ENCODE data around the gene KCNH1. TPM values are rescaled to one million over a fixed set of nuclear protein-coding genes. Genes with fewer than 3 reads are reported as not detected.
A peak's percentile ranks its signal among the peaks of the same experiment; 100 is the strongest.

KCNH1 gene, protein sequence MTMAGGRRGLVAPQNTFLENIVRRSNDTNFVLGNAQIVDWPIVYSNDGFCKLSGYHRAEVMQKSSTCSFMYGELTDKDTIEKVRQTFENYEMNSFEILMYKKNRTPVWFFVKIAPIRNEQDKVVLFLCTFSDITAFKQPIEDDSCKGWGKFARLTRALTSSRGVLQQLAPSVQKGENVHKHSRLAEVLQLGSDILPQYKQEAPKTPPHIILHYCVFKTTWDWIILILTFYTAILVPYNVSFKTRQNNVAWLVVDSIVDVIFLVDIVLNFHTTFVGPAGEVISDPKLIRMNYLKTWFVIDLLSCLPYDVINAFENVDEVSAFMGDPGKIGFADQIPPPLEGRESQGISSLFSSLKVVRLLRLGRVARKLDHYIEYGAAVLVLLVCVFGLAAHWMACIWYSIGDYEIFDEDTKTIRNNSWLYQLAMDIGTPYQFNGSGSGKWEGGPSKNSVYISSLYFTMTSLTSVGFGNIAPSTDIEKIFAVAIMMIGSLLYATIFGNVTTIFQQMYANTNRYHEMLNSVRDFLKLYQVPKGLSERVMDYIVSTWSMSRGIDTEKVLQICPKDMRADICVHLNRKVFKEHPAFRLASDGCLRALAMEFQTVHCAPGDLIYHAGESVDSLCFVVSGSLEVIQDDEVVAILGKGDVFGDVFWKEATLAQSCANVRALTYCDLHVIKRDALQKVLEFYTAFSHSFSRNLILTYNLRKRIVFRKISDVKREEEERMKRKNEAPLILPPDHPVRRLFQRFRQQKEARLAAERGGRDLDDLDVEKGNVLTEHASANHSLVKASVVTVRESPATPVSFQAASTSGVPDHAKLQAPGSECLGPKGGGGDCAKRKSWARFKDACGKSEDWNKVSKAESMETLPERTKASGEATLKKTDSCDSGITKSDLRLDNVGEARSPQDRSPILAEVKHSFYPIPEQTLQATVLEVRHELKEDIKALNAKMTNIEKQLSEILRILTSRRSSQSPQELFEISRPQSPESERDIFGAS
- not detected for polyA plus RNA-seq

DNA sequence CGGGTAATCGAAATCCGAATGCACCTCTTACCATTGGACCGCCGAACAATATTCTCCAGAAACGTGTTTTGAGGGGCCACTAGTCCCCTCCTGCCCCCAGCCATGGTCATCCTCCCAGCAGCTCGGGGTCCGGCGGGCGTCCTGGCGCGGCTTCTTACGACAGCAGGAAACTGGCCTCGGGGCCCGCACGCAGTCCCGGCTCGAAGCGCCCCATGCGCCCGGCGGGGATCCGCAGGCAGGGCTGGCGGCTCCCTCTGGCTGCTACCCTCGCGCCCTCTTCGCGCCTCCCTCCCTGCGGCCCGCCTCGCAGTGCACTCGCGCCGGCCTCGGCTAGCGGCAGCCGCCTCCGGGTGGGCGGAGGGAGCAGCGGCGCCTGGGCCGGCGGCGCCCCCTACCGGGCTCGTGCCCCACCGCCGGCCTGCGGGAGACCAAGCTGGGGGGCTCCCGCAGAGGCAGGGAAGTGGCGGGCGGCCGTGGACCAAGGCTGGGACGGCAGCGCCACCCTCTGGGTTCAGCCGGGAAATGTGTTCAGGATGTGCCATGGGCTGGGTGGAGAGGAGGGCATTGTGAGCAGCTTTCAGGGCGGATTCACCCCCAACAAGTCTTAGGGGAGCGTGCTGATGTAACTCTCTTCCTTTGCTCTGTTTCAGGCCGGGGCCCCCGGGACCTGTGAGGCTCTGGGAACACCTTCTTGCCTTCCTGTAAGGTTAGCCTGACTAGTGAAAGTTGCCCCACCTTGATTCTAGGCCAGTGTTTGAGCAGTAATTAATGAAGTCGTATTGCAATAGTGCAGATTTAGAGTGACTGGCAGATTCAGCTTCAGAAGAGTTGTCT is at the start of gene KCNH1:
TSS of gene KCNH1 (minus strand) at position 313 of the 834 bp plus-strand sequence. CDS start at position 110, 203 bp downstream.
- Mint-ChIP-seq H3K27me3 (ENCODE audit: low read depth in 3 of 3) (peaks cover 6 to 23% (median 9%) of the 10 kb centered on the region in 3 donors), H3K9me3 (no peaks in the 10 kb centered on the region), H3K36me3 (no peaks in the 10 kb centered on the region), H3K4me3 (peak within 1 kb of the TSS; percentile 56 to 76 (median 68)), H3K27ac (no peak within 1 kb of the TSS), H3K4me1 (peaks cover 6 to 7% of the 10 kb centered on the region in 2 donors)
- DNase-seq: peak; percentile 71 to 72 (median 71)

DNA sequence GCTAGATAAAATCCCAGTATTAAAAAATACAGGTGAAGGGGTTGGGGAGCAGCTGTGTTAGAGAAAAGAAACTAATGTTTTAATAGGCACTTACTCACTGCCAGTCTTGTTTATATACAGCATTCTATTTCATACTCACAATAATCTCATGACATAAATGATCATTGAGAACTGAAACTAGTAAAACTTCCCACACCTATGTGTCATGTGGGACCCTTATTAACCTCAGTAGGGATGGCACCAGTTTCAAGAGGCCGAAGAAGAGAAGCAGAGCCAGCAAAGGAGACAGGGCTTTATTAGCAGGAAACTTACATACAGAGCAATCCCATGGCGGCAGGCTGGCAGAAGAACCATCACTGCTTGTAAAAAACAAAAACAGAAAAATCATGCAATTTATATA is 48.8 kb upstream of the KCNH1 start:
- peaks cover 6 to 15% (median 6%) of the 10 kb centered on the region in 3 donors for H3K27me3 Mint-ChIP-seq (ENCODE audit: low read depth in 3 of 3)

DNA sequence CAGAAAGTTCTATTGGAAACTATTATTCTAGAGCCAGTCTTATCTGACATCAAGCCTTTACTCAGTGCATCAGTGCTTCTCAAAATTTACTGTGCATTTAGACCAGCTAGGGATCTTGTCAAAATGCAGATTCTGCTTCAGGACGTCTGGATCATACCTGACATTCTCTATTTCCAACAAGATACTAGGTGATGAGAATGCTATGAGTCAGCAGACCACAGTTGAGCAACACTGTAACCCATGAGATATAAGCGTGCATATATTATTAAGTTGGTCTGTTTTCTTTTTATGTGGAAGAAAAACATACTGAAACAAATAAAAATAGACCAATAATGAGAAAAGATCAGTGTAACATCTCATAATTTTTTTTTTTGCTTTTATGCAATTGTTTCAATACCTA is 40.4 kb upstream of the KCNH1 start:
- peaks cover 4 to 22% (median 20%) of the 10 kb centered on the region in 6 donors for H3K9me3 Mint-ChIP-seq
- H3K4me3 Mint-ChIP-seq: no peak overlapping the region
- no peak overlapping the region for H3K27ac Mint-ChIP-seq
- peaks cover 2 to 11% (median 4%) of the 10 kb centered on the region in 3 donors for H3K27me3 Mint-ChIP-seq (ENCODE audit: low read depth in 3 of 3)
- peaks cover 0 to 5% (median 4%) of the 10 kb centered on the region in 3 donors for H3K36me3 Mint-ChIP-seq
- no peaks in the 10 kb centered on the region for H3K4me1 Mint-ChIP-seq
- DNase-seq: no peak

More for the DNA sequence above, 48.8 kb upstream of the KCNH1 start:
- no peak overlapping the region for H3K4me3 Mint-ChIP-seq
- H3K36me3 Mint-ChIP-seq: no peaks in the 10 kb centered on the region
- H3K27ac Mint-ChIP-seq: no peak overlapping the region
- no peaks in the 10 kb centered on the region for H3K4me1 Mint-ChIP-seq
- no peak for DNase-seq
- no peaks in the 10 kb centered on the region for H3K9me3 Mint-ChIP-seq

DNA sequence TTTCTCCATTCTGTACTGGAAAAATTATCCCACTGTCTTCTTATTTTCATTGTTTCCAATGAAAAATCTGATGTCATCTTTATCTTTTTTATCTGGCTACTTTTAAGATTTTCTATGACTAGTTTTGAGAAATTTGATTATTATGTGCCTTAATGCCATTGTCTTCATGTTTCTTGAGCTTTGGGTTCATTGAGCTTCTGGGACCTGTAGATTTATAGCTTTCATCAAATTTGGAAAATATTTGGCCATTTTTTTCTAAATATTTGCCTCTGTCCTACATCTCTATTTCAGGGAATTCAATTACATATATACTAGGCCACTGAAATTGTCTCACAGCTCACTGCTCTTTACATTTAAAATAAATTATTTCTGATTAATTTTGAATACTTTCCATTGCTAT is 38.7 kb upstream of the KCNH1 start:
- H3K4me3 Mint-ChIP-seq: no peak overlapping the region
- peaks cover 0 to 12% (median 4%) of the 10 kb centered on the region in 3 donors for H3K36me3 Mint-ChIP-seq
- peaks cover 2 to 6% (median 4%) of the 10 kb centered on the region in 3 donors for H3K27me3 Mint-ChIP-seq (ENCODE audit: low read depth in 3 of 3)
- no peak for DNase-seq
- no peak overlapping the region for H3K27ac Mint-ChIP-seq
- no peaks in the 10 kb centered on the region for H3K4me1 Mint-ChIP-seq
- peaks cover 9 to 36% (median 27%) of the 10 kb centered on the region in 6 donors for H3K9me3 Mint-ChIP-seq

DNA sequence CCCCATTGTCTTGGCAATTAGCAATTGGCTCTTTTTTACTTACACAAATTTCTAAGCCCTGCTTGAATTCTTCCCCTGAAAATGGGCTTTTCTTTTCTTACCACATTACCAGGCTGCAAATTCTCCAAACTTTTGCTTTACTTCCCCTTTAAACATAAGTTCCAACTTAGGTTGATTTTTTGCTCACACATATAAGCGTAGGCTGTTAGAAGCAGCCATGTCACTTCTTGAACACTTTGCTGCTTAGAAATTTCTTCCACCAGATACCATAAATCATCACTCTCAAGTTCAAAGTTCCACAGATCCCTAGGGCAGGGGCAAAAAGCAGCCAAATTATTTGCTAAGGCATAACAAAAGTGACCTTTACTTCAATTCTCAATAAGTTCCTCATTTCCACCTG is 35.4 kb upstream of the KCNH1 start:
- H3K36me3 Mint-ChIP-seq: peaks cover 0 to 12% (median 4%) of the 10 kb centered on the region in 3 donors
- H3K4me3 Mint-ChIP-seq: no peak overlapping the region
- H3K27ac Mint-ChIP-seq: no peak overlapping the region

DNA sequence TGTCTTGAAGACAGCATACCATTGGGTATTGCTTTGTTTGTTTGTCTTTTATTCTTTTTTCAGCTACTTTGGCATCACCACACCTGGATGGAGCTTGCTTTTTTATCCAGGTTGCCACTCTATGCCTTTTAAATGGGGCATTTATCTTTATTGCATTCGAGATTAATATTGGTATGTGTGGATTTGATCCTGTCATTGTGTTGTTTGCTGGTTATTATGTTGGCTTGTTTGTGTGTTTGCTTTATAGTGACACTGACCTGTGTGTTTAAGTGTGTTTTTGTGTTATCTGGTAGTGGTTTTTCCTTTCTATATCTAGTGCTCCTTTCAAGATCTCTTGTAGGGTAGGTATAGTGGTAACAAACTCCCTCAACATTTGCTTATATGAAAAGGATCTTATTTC is 24.9 kb upstream of the KCNH1 start:
- Mint-ChIP-seq H3K36me3 (peaks cover 0 to 5% (median 0%) of the 10 kb centered on the region in 3 donors), H3K4me1 (no peaks in the 10 kb centered on the region), H3K27ac (no peak overlapping the region)

More for the DNA sequence above, 35.4 kb upstream of the KCNH1 start:
- no peak for DNase-seq
- Mint-ChIP-seq H3K4me1 (no peaks in the 10 kb centered on the region), H3K9me3 (peaks cover 9 to 42% (median 30%) of the 10 kb centered on the region in 6 donors), H3K27me3 (ENCODE audit: low read depth in 3 of 3) (peaks cover 2 to 8% (median 5%) of the 10 kb centered on the region in 3 donors)

DNA sequence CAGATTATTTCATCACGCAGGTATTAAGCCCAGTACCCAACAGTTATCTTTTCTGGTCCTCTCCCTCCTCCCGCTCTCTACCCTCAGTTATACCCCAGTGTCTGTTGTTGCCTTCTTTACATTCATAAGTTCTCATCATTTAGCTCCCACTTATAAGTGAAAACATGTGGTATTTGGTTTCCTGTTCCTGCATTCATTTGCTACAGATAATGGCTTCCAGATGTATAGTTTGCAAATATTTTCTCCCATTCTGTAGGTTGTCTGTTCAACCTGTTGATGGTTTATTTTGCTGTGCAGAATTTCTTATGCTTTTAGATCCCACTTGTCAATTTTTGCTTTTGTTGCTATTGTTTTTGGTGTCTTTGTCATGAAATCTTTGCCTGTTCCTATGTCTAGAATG is 21.1 kb upstream of the KCNH1 start:
- H3K27ac Mint-ChIP-seq: no peak overlapping the region
- H3K4me3 Mint-ChIP-seq: no peak overlapping the region
- H3K27me3 Mint-ChIP-seq (ENCODE audit: low read depth in 3 of 3): peaks cover 3 to 7% (median 4%) of the 10 kb centered on the region in 3 donors

More for the DNA sequence above, 24.9 kb upstream of the KCNH1 start:
- DNase-seq: no peak
- H3K9me3 Mint-ChIP-seq: peaks cover 9 to 18% (median 14%) of the 10 kb centered on the region in 6 donors
- H3K4me3 Mint-ChIP-seq: no peak overlapping the region
- H3K27me3 Mint-ChIP-seq (ENCODE audit: low read depth in 3 of 3): peaks cover 2 to 7% (median 7%) of the 10 kb centered on the region in 3 donors

DNA sequence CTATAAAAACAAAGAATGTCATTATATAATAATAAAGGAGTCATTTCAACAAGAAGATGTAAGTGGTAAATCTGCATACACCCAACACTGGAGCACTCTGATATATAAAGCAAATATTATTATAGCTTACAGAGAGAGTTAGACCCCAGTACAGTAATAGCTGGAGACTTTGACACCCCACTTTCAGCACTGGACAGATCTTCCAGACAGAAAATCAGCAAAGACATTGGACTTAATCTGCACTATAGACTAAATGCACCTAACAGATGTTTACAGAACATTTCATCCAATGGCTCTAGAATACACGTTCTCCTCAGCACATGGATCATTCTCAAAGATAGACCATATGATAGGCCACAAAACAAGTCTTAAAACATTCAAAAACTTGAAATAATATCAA is 20.0 kb upstream of the KCNH1 start:
- peaks cover 3 to 7% (median 4%) of the 10 kb centered on the region in 3 donors for H3K27me3 Mint-ChIP-seq (ENCODE audit: low read depth in 3 of 3)
- no peak for DNase-seq
- peaks cover 0 to 5% (median 0%) of the 10 kb centered on the region in 3 donors for H3K36me3 Mint-ChIP-seq
- peaks cover 9 to 14% (median 12%) of the 10 kb centered on the region in 6 donors for H3K9me3 Mint-ChIP-seq
- H3K27ac Mint-ChIP-seq: no peak overlapping the region
- H3K4me3 Mint-ChIP-seq: no peak overlapping the region
- no peaks in the 10 kb centered on the region for H3K4me1 Mint-ChIP-seq

More for the DNA sequence above, 21.1 kb upstream of the KCNH1 start:
- DNase-seq: no peak
- Mint-ChIP-seq H3K36me3 (peaks cover 0 to 5% (median 0%) of the 10 kb centered on the region in 3 donors), H3K9me3 (peaks cover 9 to 18% (median 15%) of the 10 kb centered on the region in 6 donors), H3K4me1 (no peaks in the 10 kb centered on the region)

DNA sequence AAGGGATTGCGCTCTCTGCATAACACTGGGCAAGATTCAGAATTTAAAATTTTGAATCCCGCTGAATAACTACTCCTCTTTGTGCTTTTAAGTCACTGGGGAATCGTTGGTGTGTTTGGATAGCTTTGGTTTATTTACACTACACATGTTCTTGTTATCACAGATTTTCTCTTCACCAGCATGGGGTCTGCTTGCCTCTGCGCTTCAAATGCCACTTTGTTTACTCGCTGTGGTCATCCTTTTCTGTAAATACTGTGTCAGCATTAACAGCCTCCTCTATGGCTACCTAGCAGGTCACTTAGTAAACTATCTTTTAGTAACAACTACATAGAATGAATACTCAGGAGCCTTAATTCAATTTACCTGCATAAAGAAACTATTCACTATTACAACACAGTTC is 14.4 kb upstream of the KCNH1 start:
- Mint-ChIP-seq H3K4me3 (no peak overlapping the region), H3K27ac (no peak overlapping the region), H3K27me3 (ENCODE audit: low read depth in 3 of 3) (peaks cover 5 to 11% (median 6%) of the 10 kb centered on the region in 3 donors), H3K9me3 (peaks cover 0 to 1% (median 0%) of the 10 kb centered on the region in 6 donors), H3K36me3 (peaks cover 0 to 4% (median 0%) of the 10 kb centered on the region in 3 donors), H3K4me1 (no peaks in the 10 kb centered on the region)
- DNase-seq: no peak

DNA sequence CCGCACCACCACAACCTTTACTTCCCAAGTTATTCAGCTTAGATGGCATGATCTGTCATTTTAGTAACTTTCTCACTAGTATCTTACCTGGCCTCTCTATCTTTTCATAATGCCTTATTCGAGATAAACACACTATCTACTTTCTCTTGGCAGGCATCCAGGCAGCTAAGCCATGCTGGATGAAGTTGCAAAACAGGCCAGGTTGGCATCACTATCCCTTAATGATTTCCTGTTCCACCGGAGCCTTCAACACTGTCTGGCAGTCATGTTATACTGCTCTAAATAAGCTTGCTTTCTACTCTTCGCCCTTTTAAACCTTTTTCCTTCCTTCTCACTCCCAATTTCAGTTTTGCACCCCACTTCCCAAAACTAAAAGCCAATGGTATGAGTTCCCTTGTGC is 12.0 kb upstream of the KCNH1 start:
- Mint-ChIP-seq H3K27ac (no peak overlapping the region), H3K9me3 (peaks cover 0 to 1% (median 0%) of the 10 kb centered on the region in 6 donors), H3K36me3 (peaks cover 0 to 4% (median 0%) of the 10 kb centered on the region in 3 donors), H3K4me3 (no peak overlapping the region), H3K27me3 (ENCODE audit: low read depth in 3 of 3) (peaks cover 5 to 22% (median 5%) of the 10 kb centered on the region in 3 donors), H3K4me1 (no peaks in the 10 kb centered on the region)
- DNase-seq: no peak

DNA sequence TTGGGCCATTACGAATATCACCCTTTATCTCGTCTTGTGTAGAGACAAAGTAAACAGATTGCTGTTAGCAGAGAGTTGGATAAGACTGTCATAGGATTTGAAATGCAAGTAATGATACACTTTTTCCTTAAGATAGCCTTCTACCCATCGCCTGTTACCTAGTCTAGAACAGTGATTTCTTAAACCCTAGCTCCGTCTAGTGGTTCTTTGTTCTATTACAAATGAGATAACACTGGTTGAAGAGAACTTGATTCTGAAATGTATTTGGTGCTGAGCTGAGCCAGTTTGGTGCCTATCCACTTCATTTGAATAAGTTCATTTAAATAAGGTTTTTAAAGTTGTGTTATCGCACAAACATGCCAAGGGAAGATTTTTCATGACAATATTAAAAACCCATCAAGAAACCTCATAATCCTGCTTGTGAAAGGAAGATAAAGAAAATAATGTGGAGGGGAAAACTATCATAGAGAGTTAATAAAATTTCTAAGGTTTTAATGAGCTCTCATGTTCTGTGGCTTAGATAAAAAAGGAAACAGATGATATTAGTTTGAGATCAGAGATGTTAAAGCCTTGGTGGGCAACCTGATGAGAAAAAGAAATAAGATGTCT is 1.5 kb upstream of the KCNH1 start:
- Mint-ChIP-seq H3K27ac (no peak overlapping the region), H3K4me3 (no peak overlapping the region), H3K4me1 (peaks cover 6 to 7% of the 10 kb centered on the region in 2 donors), H3K9me3 (no peaks in the 10 kb centered on the region), H3K27me3 (ENCODE audit: low read depth in 3 of 3) (peaks cover 8 to 24% (median 10%) of the 10 kb centered on the region in 3 donors), H3K36me3 (no peaks in the 10 kb centered on the region)
- DNase-seq: peak in 1 of 3 donors; percentile 4

DNA sequence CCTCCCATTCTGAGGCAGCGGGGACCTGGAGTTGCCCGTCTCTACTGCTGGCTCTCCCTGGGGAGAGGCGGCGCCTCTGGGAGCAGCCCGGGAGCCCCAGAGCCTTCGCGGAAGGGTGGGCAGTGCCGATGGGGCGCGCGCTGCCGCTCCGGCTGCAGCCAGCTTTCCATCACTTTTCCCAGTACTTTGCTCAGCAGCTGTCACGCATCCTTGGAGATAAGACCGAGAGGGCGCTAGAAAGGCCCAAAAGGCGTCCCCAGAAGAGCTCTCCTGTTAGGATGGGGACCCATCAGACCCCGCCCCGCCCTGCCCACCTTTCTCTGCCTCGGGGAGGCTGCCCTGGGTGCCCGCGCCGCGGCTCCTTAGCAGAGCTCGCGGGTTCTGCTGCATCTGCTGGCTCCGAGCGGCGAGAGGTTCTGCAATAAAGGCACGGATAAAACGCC is 534 bp downstream of the KCNH1 start:
- Mint-ChIP-seq H3K27ac (no peak overlapping the region), H3K36me3 (no peaks in the 10 kb centered on the region), H3K4me3 (peak overlapping the region; percentile 53 to 76 (median 68)), H3K9me3 (no peaks in the 10 kb centered on the region), H3K27me3 (ENCODE audit: low read depth in 3 of 3) (peaks cover 8 to 18% (median 9%) of the 10 kb centered on the region in 3 donors), H3K4me1 (peaks cover 6 to 7% of the 10 kb centered on the region in 2 donors)
- DNase-seq: no peak
